ENCODE measurements around the gene MTHFSD.

GRCh38 chr16:86549893-86550190 lies 5.2 kb downstream of the MTHFSD start:
- TF ChIP-seq, protein P1, sequence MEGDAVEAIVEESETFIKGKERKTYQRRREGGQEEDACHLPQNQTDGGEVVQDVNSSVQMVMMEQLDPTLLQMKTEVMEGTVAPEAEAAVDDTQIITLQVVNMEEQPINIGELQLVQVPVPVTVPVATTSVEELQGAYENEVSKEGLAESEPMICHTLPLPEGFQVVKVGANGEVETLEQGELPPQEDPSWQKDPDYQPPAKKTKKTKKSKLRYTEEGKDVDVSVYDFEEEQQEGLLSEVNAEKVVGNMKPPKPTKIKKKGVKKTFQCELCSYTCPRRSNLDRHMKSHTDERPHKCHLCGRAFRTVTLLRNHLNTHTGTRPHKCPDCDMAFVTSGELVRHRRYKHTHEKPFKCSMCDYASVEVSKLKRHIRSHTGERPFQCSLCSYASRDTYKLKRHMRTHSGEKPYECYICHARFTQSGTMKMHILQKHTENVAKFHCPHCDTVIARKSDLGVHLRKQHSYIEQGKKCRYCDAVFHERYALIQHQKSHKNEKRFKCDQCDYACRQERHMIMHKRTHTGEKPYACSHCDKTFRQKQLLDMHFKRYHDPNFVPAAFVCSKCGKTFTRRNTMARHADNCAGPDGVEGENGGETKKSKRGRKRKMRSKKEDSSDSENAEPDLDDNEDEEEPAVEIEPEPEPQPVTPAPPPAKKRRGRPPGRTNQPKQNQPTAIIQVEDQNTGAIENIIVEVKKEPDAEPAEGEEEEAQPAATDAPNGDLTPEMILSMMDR (IDR thresholded peaks at IDR 0.05) = no peak
- no peak for TF ChIP-seq EP300 (IDR thresholded peaks at IDR 0.05)

All from tibial nerve (tissue), 4 donors.